ENCODE data around the gene GIPC2. TPM values are rescaled to one million over a fixed set of nuclear protein-coding genes. Genes with fewer than 3 reads are reported as not detected.

GIPC2 gene
- total and polyA plus RNA-seq, 9 of the 15 experiments (the other 6 are each of a cell fraction or from before 2014, with no cell fraction given), result 0.01 to 0.05 (median 0.04) TPM; not detected in 3

DNA sequence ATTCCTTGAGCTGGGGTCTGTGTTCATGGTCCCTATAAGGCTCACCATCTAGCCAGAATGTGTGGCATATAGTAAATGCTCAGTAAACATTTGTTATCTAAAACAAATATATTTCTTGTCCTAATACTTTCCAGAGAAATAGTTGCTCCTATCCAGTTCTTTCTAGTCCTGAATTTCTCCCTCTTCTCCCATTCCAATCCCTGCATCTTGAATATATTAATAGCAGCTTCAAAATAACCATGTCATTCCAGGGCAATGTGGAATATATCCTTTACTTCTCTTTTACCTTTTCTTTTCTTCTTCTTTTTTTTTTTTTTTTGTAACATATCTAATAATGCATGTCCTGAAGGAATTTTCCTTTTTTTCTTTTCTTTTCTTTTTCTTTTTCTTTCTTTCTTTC lies 30.6 kb upstream of the GIPC2 start:
- H3K36me3 ChIP-seq (ENCODE audit: control insufficient read depth, insufficient read depth, low read length), result peaks cover 48% of the 10 kb centered on the region
- H3K9me1 ChIP-seq (ENCODE audit: control insufficient read depth, insufficient read depth, low read length), result no peaks in the 10 kb centered on the region
- H3K4me1 ChIP-seq (replicated peaks in 1 of 2; ENCODE audit: control insufficient read depth in 2 of 2, insufficient read depth in 2 of 2, low read length in 2 of 2), result no peaks in the 10 kb centered on the region
- no peak overlapping the region for H3K4me2 ChIP-seq (ENCODE audit: insufficient read depth, low read length)
- ChIA-PET POLR2A (interaction anchor here (0.6 to 2.3 kb wide), 5 partner anchors 8 to 16 kb away, joined by 3 to 43 read pairs (median 4); partner anchors contain the start of gene DNAJB4), CTCF (ENCODE audit: low intra/inter-chr PET ratio) (no interaction called here)
- H2AFZ ChIP-seq (ENCODE audit: low read depth, low read length), result no peak overlapping the region
- intact Hi-C loops (cut with micrococcal nuclease), result no loop called here
- no peak overlapping the region for H3K9ac ChIP-seq (ENCODE audit: insufficient read depth in 1 of 2, low read depth in 2 of 2, low read length in 2 of 2)
- no peaks in the 10 kb centered on the region for H3K9me3 ChIP-seq (replicated peaks; ENCODE audit: control insufficient read depth, insufficient read depth, low read depth, low read length)
- no peaks in the 10 kb centered on the region for H4K20me1 ChIP-seq (replicated peaks; ENCODE audit: control insufficient read depth, insufficient read depth, low read length)
- TF ChIP-seq RBM25 (IDR thresholded peaks at IDR 0.05; ENCODE audit: low read depth, low read length, severe bottlenecking), result peak; percentile 34
- TF ChIP-seq, protein P1, sequence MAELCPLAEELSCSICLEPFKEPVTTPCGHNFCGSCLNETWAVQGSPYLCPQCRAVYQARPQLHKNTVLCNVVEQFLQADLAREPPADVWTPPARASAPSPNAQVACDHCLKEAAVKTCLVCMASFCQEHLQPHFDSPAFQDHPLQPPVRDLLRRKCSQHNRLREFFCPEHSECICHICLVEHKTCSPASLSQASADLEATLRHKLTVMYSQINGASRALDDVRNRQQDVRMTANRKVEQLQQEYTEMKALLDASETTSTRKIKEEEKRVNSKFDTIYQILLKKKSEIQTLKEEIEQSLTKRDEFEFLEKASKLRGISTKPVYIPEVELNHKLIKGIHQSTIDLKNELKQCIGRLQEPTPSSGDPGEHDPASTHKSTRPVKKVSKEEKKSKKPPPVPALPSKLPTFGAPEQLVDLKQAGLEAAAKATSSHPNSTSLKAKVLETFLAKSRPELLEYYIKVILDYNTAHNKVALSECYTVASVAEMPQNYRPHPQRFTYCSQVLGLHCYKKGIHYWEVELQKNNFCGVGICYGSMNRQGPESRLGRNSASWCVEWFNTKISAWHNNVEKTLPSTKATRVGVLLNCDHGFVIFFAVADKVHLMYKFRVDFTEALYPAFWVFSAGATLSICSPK (IDR thresholded peaks at IDR 0.05; ENCODE audit: borderline replicate concordance), result no peak
- TF ChIP-seq KLF1 (tag; IDR thresholded peaks at IDR 0.05), result no peak
- TF ChIP-seq, protein P2, sequence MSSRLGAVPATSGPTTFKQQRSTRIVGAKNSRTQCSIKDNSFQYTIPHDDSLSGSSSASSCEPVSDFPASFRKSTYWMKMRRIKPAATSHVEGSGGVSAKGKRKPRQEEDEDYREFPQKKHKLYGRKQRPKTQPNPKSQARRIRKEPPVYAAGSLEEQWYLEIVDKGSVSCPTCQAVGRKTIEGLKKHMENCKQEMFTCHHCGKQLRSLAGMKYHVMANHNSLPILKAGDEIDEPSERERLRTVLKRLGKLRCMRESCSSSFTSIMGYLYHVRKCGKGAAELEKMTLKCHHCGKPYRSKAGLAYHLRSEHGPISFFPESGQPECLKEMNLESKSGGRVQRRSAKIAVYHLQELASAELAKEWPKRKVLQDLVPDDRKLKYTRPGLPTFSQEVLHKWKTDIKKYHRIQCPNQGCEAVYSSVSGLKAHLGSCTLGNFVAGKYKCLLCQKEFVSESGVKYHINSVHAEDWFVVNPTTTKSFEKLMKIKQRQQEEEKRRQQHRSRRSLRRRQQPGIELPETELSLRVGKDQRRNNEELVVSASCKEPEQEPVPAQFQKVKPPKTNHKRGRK (tag; IDR thresholded peaks at IDR 0.05), result peak; percentile 21; the same call in 1 of the 2 replicates
- TF ChIP-seq NRF1 (conservative IDR thresholded peaks at IDR 0.05 in 1 of 2, IDR thresholded peaks at IDR 0.05 in 1 of 2), result no peak
- FAIRE-seq (no peak), DNase-seq (ENCODE audit: extremely low read depth in 1 of 4, low spot score in 3 of 4) (no peak), ATAC-seq (no peak; the same call in 2 of the 3 replicates)
- H3K79me2 ChIP-seq (ENCODE audit: control insufficient read depth, insufficient read depth, low read length), result peaks cover 50% of the 10 kb centered on the region
- no peak overlapping the region for H3K4me3 ChIP-seq
- in situ Hi-C loops (cut with MboI), result no loop called here
- H3K27ac ChIP-seq (ENCODE audit: extremely low read depth, low read depth, low read length), result no peak overlapping the region
- H3K27me3 ChIP-seq (ENCODE audit: control insufficient read depth in 2 of 2, insufficient read depth in 2 of 2, low read length in 2 of 2), result no peaks in the 10 kb centered on the region
- BruUV-seq (replicated peaks), result no TSS peak

Measured in K562 (cell line).